Stimulated activated CD8-positive, alpha-beta memory T cell treated with anti-CD3 and anti-CD28 coated beads, Interleukin-2, amount 100 ng/mL, for 48 hours (primary cell): ENCODE measurements around the gene HCST.

ENCODE experiments used
- DNase-seq, 2 donors: peaks; one replicate each; pipeline ENCODE4 v3.0.0-alpha.2; 2020; ENCODE audit warnings: low read depth in 2 of 2

The HCST gene

GRCh38 chr19:35937345-35938281, 35.3 kb downstream of the HCST start:
- DNase-seq: no peak

GRCh38 chr19:35938282-35939224, 36.2 kb downstream of the HCST start:
- no peak for DNase-seq

GRCh38 chr19:35939307-35940077, 37.2 kb downstream of the HCST start:
- no peak for DNase-seq

GRCh38 chr19:35940078-35940775, 37.9 kb downstream of the HCST start:
- DNase-seq: no peak

- DNase-seq: no peak
Measured at GRCh38 chr19:35940839-35941238, 38.5 kb downstream of the HCST start.

GRCh38 chr19:35942235-35942634, 39.9 kb downstream of the HCST start:
- DNase-seq: no peak

- DNase-seq: no peak
Measured at GRCh38 chr19:35943321-35944301, 41.3 kb downstream of the HCST start.

GRCh38 chr19:35944556-35944955, 42.2 kb downstream of the HCST start:
- no peak for DNase-seq

GRCh38 chr19:35945121-35945790, 42.9 kb downstream of the HCST start:
- no peak for DNase-seq

- no peak for DNase-seq
Measured at GRCh38 chr19:35946203-35946602, 43.9 kb downstream of the HCST start.

- DNase-seq: no peak
Measured at GRCh38 chr19:35949131-35949530, 46.8 kb downstream of the HCST start.
